IMR-90 (cell line): ENCODE data around the gene NT5C3A. TPM values are rescaled to one million over a fixed set of nuclear protein-coding genes. Genes with fewer than 3 reads are reported as not detected.

Experiments
- ATAC-seq: fragments of 200-7000 bp; cut with Tn5 transposase; 2 replicates; pipeline ENCODE4 v1.9.1; 2020; ENCODE audit warnings: low read depth, mild to moderate bottlenecking, moderate library complexity
- BruUV-seq: library from RNA; stranded (reverse); fragments of 400-500 nt; replicated peaks from 2 replicates; lab custom pipeline; 2021; lab: Mats Ljungman, UMichigan
- CTCF ChIA-PET: fragments of 300-600 bp; formaldehyde crosslinking; extraction: SDS; loops from one replicate; lab custom pipeline; 2021; ENCODE audit warnings: antibody characterized with exemption; lab: Yijun Ruan, JAX
- POLR2A ChIA-PET: fragments of 300-600 bp; sonication (Branson Sonifier 250); formaldehyde crosslinking; loops from one replicate; lab custom pipeline; 2022; ENCODE audit warnings: antibody characterized with exemption; ENCODE audit not compliant: unreplicated experiment; lab: Charles Lee
- DNase-seq: peaks from one replicate; pipeline ENCODE4 v3.0.0; 2013
- H2AFZ ChIP-seq: replicated peaks from 2 replicates; pipeline ENCODE3; 2013; ENCODE audit warnings: low read length, mild to moderate bottlenecking; ENCODE audit not compliant: poor library complexity
- H2AK5ac ChIP-seq: 2 replicates; pipeline ENCODE4 v1.6.1; 2013; ENCODE audit warnings: low read depth, low read length, inconsistent platforms
- H2AK9ac ChIP-seq: replicated peaks from 2 replicates; pipeline ENCODE3; 2013; ENCODE audit warnings: mild to moderate bottlenecking, low read depth, low read length, moderate library complexity; ENCODE audit not compliant: poor library complexity
- H2BK120ac ChIP-seq: 2 replicates; pipeline ENCODE4 v1.6.1; 2013; ENCODE audit warnings: low read depth, low read length, inconsistent platforms
- H2BK15ac ChIP-seq: 3 replicates; pipeline ENCODE4 v1.6.1; 2013; ENCODE audit warnings: low read depth, low read length, inconsistent platforms
- H2BK20ac ChIP-seq: 2 replicates; pipeline ENCODE4 v1.6.1; 2013; ENCODE audit warnings: low read depth, mild to moderate bottlenecking, inconsistent platforms, low read length, moderate library complexity
- H2BK5ac ChIP-seq: 2 replicates; pipeline ENCODE4 v1.6.1; 2013; ENCODE audit warnings: mild to moderate bottlenecking, low read depth, low read length, inconsistent platforms; ENCODE audit not compliant: poor library complexity, severe bottlenecking
- H3K14ac ChIP-seq: replicated peaks from 2 replicates; pipeline ENCODE4 v1.6.1; 2013; ENCODE audit warnings: low read depth, low read length, inconsistent platforms
- H3K18ac ChIP-seq: 2 replicates; pipeline ENCODE4 v1.6.1; 2013; ENCODE audit warnings: low read depth, low read length, control low read depth
- H3K23ac ChIP-seq: 2 replicates; pipeline ENCODE4 v1.6.1; 2013; ENCODE audit warnings: low read depth, low read length, inconsistent platforms
- H3K27ac ChIP-seq: 2 replicates; pipeline ENCODE4 v1.5.1; 2013; ENCODE audit warnings: mild to moderate bottlenecking, control low read depth, low read length; ENCODE audit not compliant: insufficient read depth
- H3K27me3 ChIP-seq: 2 replicates; pipeline ENCODE4 v1.6.1; 2013; ENCODE audit warnings: low read length; ENCODE audit not compliant: control insufficient read depth, insufficient read depth
- H3K36me3 ChIP-seq: 2 replicates; pipeline ENCODE4 v1.6.1; 2013; ENCODE audit warnings: low read length, mixed read lengths; ENCODE audit not compliant: control insufficient read depth, insufficient read depth
- H3K4ac ChIP-seq: 2 replicates; pipeline ENCODE4 v1.6.1; 2013; ENCODE audit warnings: low read depth, low read length, inconsistent platforms
- H3K4me1 ChIP-seq: 2 replicates; pipeline ENCODE4 v1.6.1; 2013; ENCODE audit warnings: low read length, mixed read lengths; ENCODE audit not compliant: control insufficient read depth, insufficient read depth
- H3K4me2 ChIP-seq: 2 replicates; pipeline ENCODE4 v1.6.1; 2013; ENCODE audit warnings: low read depth, mild to moderate bottlenecking, control low read depth, low read length, moderate library complexity
- H3K4me3 ChIP-seq: 2 replicates; pipeline ENCODE4 v1.5.1; 2013; ENCODE audit warnings: low read depth, mild to moderate bottlenecking, control low read depth, low read length, moderate library complexity; ENCODE audit not compliant: insufficient read depth
- H3K56ac ChIP-seq: 2 replicates; pipeline ENCODE4 v1.6.1; 2013; ENCODE audit warnings: low read length, inconsistent platforms; ENCODE audit not compliant: insufficient read depth; ENCODE audit errors: extremely low read depth
- H3K79me1 ChIP-seq, 2 experiments: 2 replicates each; pipeline ENCODE4 v1.6.1; 2013; ENCODE audit warnings: low read length in 2 of 2, inconsistent platforms in 1 of 2, low read depth in 1 of 2
- H3K9ac ChIP-seq: 2 replicates; pipeline ENCODE4 v1.6.1; 2013; ENCODE audit warnings: low read depth, low read length, control low read depth
- H3K9me1 ChIP-seq: 2 replicates; pipeline ENCODE4 v1.6.1; 2013; ENCODE audit warnings: low read length, inconsistent platforms; ENCODE audit not compliant: insufficient read depth
- H3K9me3 ChIP-seq: 2 replicates; pipeline ENCODE4 v1.6.1; 2013; ENCODE audit warnings: low read length; ENCODE audit not compliant: control insufficient read depth, insufficient read depth
- H4K20me1 ChIP-seq: 2 replicates; pipeline ENCODE4 v1.6.1; 2013; ENCODE audit warnings: low read length, inconsistent platforms; ENCODE audit not compliant: insufficient read depth
- H4K5ac ChIP-seq: 2 replicates; pipeline ENCODE4 v1.6.1; 2013; ENCODE audit warnings: mild to moderate bottlenecking, low read depth, low read length, control low read depth
- H4K8ac ChIP-seq, 2 experiments: 2 replicates each; pipeline ENCODE4 v1.6.1; 2013; ENCODE audit warnings: low read depth in 2 of 2, low read length in 2 of 2, control low read depth in 1 of 2, inconsistent platforms in 1 of 2
- H4K91ac ChIP-seq: 2 replicates; pipeline ENCODE4 v1.6.1; 2013; ENCODE audit warnings: low read depth, low read length, inconsistent platforms; ENCODE audit not compliant: insufficient read depth
- MAZ ChIP-seq: IDR thresholded peaks from 2 replicates; pipeline ENCODE4 v1.6.1; 2012; ENCODE audit warnings: low read depth, mild to moderate bottlenecking, low read length, improper control_type of control experiment, moderate library complexity, borderline replicate concordance
- MXI1 ChIP-seq: IDR thresholded peaks from 2 replicates; pipeline ENCODE4 v1.6.1; 2012; ENCODE audit warnings: low read depth, mild to moderate bottlenecking, low read length, moderate library complexity, borderline replicate concordance
- NFE2L2 ChIP-seq: fragments of 150-350 bp; IDR thresholded peaks from 2 replicates; pipeline ENCODE4 v1.6.1; 2016; ENCODE audit warnings: low read depth, mild to moderate bottlenecking, low read length
- RAD21 ChIP-seq: IDR thresholded peaks from 2 replicates; pipeline ENCODE4 v1.6.1; 2012; ENCODE audit warnings: low read length, improper control_type of control experiment
- RCOR1 ChIP-seq: IDR thresholded peaks from 2 replicates; pipeline ENCODE4 v1.6.1; 2012; ENCODE audit warnings: mild to moderate bottlenecking, low read length, improper control_type of control experiment; ENCODE audit not compliant: insufficient replicate concordance
- SMC3 ChIP-seq: fragments of 150-350 bp; IDR thresholded peaks from 2 replicates; pipeline ENCODE4 v1.6.1; 2016; ENCODE audit warnings: low read depth, mild to moderate bottlenecking, antibody characterized with exemption, low read length, moderate library complexity
- WGBS, 2 experiments: methylation state at CpG; one replicate each; pipeline versions ENCODE4 v1.1.5 to v1.1.7; 2013; ENCODE audit warnings: missing lambda C conversion rate in 2 of 2; ENCODE audit not compliant: insufficient read length in 1 of 2; ENCODE audit errors: extremely low coverage in 2 of 2; 5-methylcytosine and 5-hydroxymethylcytosine counted together
- dilution Hi-C: fragments of 300-500 bp; cut with HindIII; formaldehyde crosslinking; loops from one replicate; pipeline ENCODE4 v1.14.3; 2018; ENCODE audit warnings: low sequenced_read_pairs; ENCODE audit not compliant: unreplicated experiment
- in situ Hi-C: fragments of 300-500 bp; cut with MboI; formaldehyde crosslinking; loops from 3 replicates; pipeline ENCODE4 v1.14.3; 2019; ENCODE audit warnings: low sequenced_read_pairs, inconsistent platforms, mixed read lengths
- intact Hi-C: fragments of 100-400 bp; cut with micrococcal nuclease; formaldehyde crosslinking; loops from 2 replicates; pipeline ENCODE4 v1.10.0; 2022
- polyA plus RNA-seq, 3 experiments: library from polyadenylated mRNA; depleted of rRNA; stranded (reverse); fragments of >200 nt; gene quantifications; 2 replicates each; pipeline ENCODE4 v1.2.3, GENCODE V29; 2012; ENCODE audit warnings: low replicate concordance in 1 of 3
- total RNA-seq: library from RNA; depleted of rRNA; stranded (reverse); fragments of >200 nt; gene quantifications from 2 replicates; pipeline ENCODE4 v1.2.3, GENCODE V29; 2012
- TF ChIP-seq, protein P1 (sequence below): conservative IDR thresholded peaks from 2 replicates; pipeline ENCODE4 v1.5.1; 2012; ENCODE audit warnings: mild to moderate bottlenecking, low read depth, low read length, improper control_type of control experiment

Gene NT5C3A
- total and polyA plus RNA-seq, 2 of the 4 experiments (the other 2 are of a cell fraction): 11.3 to 12.2 TPM

DNA sequence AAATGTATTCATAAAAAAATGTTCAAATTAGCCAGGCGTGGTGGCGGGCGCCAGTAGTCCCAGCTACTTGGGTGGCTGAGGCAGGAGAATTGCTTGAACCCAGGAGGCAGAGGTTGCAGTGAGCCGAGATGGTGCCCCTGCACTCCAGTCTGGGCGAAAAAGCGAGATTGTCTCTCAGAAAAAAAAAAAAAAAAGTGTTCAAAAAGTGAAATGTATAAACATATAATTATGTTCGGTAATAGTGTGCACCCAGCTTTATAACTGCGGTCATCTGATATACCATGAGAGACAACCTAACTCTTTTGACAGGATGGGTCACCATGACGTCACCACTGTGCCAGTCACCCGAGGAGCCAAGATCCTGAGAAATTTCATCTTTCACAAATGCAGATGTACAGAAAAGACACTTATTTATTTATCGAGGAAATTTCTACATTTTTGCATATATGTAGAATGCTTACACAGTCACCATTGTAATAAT lies 47.2 kb upstream of the NT5C3A start (continued):
- no peak for TF ChIP-seq SMC3

- ChIA-PET CTCF (interaction anchor here (0.7 to 1.6 kb wide), 7 partner anchors 21 to 301 kb away, joined by 3 to 5 read pairs (median 3); no protein-coding TSS in a partner anchor), POLR2A (no interaction called here)
- H4K20me1 ChIP-seq: peaks cover 11% of the 10 kb centered on the region
- H2BK15ac ChIP-seq: no peak within 1 kb of the TSS
- H2BK120ac ChIP-seq: peak within 1 kb of the TSS; percentile 62; the same call in 1 of the 2 replicates
- WGBS, 2 experiments: 0% methylated on average over 32 of the region's 100 CpGs; no CpG with 5 or more reads in 1 of the 2 experiments
- DNase-seq (peak; percentile 47), ATAC-seq (peak; percentile 95)
- H3K14ac ChIP-seq: peak within 1 kb of the TSS; percentile 41; the same call in 1 of the 2 replicates
- peak within 1 kb of the TSS; percentile 92 for H3K4me3 ChIP-seq
- peak within 1 kb of the TSS; percentile 71 for H3K56ac ChIP-seq
- no TSS peak for BruUV-seq
- no peaks in the 10 kb centered on the region for H3K9me1 ChIP-seq
- intact Hi-C loops (loop anchor here (2.0 to 5.0 kb wide), 5 partner anchors 152 to 614 kb away; partner anchors contain the start of genes AVL9, FKBP9 and KBTBD2), in situ Hi-C loops (no loop called here), dilution Hi-C loops (no loop called here)
- TF ChIP-seq MXI1 (peak; percentile 31; the same call in 1 of the 2 replicates), RCOR1 (no peak), RAD21 (peak; percentile 29), NFE2L2 (no peak), MAZ (peak; percentile 35; the same call in 1 of the 2 replicates)
- TF ChIP-seq, protein P1, sequence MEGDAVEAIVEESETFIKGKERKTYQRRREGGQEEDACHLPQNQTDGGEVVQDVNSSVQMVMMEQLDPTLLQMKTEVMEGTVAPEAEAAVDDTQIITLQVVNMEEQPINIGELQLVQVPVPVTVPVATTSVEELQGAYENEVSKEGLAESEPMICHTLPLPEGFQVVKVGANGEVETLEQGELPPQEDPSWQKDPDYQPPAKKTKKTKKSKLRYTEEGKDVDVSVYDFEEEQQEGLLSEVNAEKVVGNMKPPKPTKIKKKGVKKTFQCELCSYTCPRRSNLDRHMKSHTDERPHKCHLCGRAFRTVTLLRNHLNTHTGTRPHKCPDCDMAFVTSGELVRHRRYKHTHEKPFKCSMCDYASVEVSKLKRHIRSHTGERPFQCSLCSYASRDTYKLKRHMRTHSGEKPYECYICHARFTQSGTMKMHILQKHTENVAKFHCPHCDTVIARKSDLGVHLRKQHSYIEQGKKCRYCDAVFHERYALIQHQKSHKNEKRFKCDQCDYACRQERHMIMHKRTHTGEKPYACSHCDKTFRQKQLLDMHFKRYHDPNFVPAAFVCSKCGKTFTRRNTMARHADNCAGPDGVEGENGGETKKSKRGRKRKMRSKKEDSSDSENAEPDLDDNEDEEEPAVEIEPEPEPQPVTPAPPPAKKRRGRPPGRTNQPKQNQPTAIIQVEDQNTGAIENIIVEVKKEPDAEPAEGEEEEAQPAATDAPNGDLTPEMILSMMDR: peak; percentile 62
- H3K4ac ChIP-seq: peak within 1 kb of the TSS; percentile 68
- H3K36me3 ChIP-seq: no peaks in the 10 kb centered on the region; the same call in 1 of the 2 replicates
- H3K9ac ChIP-seq: peak within 1 kb of the TSS; percentile 77
- H4K5ac ChIP-seq: peak within 1 kb of the TSS; percentile 41
- H3K4me1 ChIP-seq: peaks cover 6% of the 10 kb centered on the region
- peak within 1 kb of the TSS; percentile 8 for H3K23ac ChIP-seq
- peak within 1 kb of the TSS; percentile 100 for H3K4me2 ChIP-seq
- peak within 1 kb of the TSS; percentile 77 for H2BK5ac ChIP-seq
- H2AK9ac ChIP-seq: peak within 1 kb of the TSS; percentile 60
- H4K91ac ChIP-seq: no peak within 1 kb of the TSS; the same call in 1 of the 2 replicates
- H3K27me3 ChIP-seq: peaks cover 6% of the 10 kb centered on the region; the same call in 1 of the 2 replicates
- H4K8ac ChIP-seq: peak within 1 kb of the TSS in 1 of 2 experiments; percentile 63; a peak in 2 of 4 replicates
- H2AFZ ChIP-seq: peak within 1 kb of the TSS; percentile 95
- H2AK5ac ChIP-seq: no peak within 1 kb of the TSS
- peak within 1 kb of the TSS; percentile 62 for H3K27ac ChIP-seq
- H2BK20ac ChIP-seq: no peak within 1 kb of the TSS
- no peak within 1 kb of the TSS for H3K18ac ChIP-seq
- H3K79me1 ChIP-seq: peaks cover 25 to 33% of the 10 kb centered on the region in 2 experiments
- H3K9me3 ChIP-seq: no peaks in the 10 kb centered on the region
Observed at GRCh38 chr7:33109005-33109757, 46.6 kb upstream of the NT5C3A start, which contains the start of gene RP9. RP9 (minus strand) TSS chr7:33109404; CDS start chr7:33109372, 32 bp downstream.
